H1 (cell line): ENCODE data around the gene CEACAM20. TPM values are rescaled to one million over a fixed set of nuclear protein-coding genes. Genes with fewer than 3 reads are reported as not detected.

Experiments
- CHD1 ChIP-seq: IDR thresholded peaks from 2 replicates; pipeline ENCODE4 v1.6.1; 2012; ENCODE audit warnings: low read depth, low read length, improper control_type of control experiment
- CHD7 ChIP-seq: fragments of 300-600 bp; sonication (generic); IDR thresholded peaks from 2 replicates; pipeline ENCODE4 v1.7.1; 2012; ENCODE audit warnings: low read length, moderate library complexity, mild to moderate bottlenecking, inconsistent platforms; ENCODE audit not compliant: insufficient replicate concordance
- EZH2 ChIP-seq: fragments of 200-600 bp; sonication (generic); IDR thresholded peaks from 2 replicates; pipeline ENCODE4 v1.7.1; 2012; ENCODE audit warnings: low read depth, mild to moderate bottlenecking, moderate library complexity, low read length, inconsistent platforms; ENCODE audit not compliant: severe bottlenecking
- SP2 ChIP-seq: IDR thresholded peaks from 2 replicates; pipeline ENCODE4 v1.6.1; 2012; ENCODE audit warnings: mild to moderate bottlenecking, low read length, inconsistent platforms
- polyA plus RNA-seq, 7 experiments: library from polyadenylated mRNA; depleted of rRNA in 3 of 7; stranded (reverse) in 5 of 7; unstranded in 2 of 7; fragments of >200 nt in 5 of 7; fragments of 200-250 nt in 2 of 7; gene quantifications; 1 replicate in 5 of 7; 2 replicates in 1 of 7; 4 replicates in 1 of 7; pipeline versions ENCODE4 v1.2.1 to v1.2.3, GENCODE V29; 2011 to 2013; ENCODE audit warnings: missing spikeins in 2 of 7, mixed read lengths in 2 of 7
- total RNA-seq: library from RNA; stranded (reverse); fragmentation: NEBNext Ultra II Directional; extraction: Animal tissue kit (Norgen Biotek cat#: 25700); gene quantifications from 2 replicates; pipeline ENCODE4 v1.2.1, GENCODE V29; 2021

CEACAM20 gene
- total and polyA plus RNA-seq, 2 of the 8 experiments (the other 6 are each of a cell fraction or from before 2014, with no cell fraction given): not detected

DNA sequence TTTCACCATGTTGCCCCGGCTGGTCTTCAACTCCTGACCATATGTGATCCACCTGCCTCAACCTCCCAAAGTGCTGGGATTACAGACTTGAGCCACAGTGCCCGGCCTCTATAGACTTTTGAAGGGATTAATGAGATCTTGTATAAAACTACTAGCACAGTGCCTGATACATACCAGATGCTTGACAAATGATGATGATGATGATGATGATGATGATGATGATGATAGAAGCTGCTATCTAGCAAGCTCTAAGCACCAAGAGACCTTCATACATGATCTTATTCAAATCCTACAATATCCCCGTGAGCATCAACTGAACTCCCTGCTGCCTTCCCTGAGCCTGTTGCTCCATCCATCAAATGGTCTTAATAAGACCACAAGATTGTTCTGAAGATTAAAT, 14.4 kb downstream of the CEACAM20 start (continued):
- no peak for TF ChIP-seq CHD7
- no peak for TF ChIP-seq EZH2
- TF ChIP-seq SP2: no peak
- TF ChIP-seq CHD1: no peak
